ENCODE results near the gene CAPN12. TPM values are rescaled to one million over a fixed set of nuclear protein-coding genes. Genes with fewer than 3 reads are reported as not detected.
"Not testable (repeated sequence)": the region's sequence is repeated elsewhere in the genome, so short reads cannot be mapped to it uniquely, and the experiment has no call there.

Gene CAPN12
- total and polyA plus RNA-seq, 4 donors: 2.0 to 17.8 (median 6.0) TPM

DNA sequence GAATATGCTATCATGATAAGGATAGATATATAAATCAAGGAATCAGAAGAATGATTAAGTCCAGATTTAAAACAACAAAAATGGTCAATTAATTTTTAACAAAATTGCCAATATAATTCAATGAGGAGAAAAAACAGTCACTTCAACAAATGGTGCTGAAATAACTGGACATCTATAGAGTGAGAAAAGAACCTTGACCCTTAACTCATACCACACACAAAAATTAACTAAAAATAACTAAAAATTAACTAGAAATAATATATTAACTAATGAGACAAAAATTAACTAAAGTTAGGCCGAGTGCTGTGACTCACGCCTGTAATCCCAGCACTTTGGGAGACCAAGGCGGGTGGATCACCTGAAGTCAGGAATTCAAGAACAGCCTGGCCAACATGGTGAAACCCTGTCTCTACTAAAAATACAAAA lies 19.5 kb upstream of the CAPN12 start:
- Histone ChIP-seq H3K9ac (ENCODE audit: insufficient read depth in 1 of 2, low read length in 2 of 2) (no peak overlapping the region), H3K27me3 (ENCODE audit: control insufficient read depth in 3 of 3, insufficient read depth in 3 of 3, low read length in 2 of 3) (no peaks in the 10 kb centered on the region), H3K4me3 (no peak overlapping the region), H3K4me1 (ENCODE audit: control insufficient read depth in 5 of 5, insufficient read depth in 5 of 5, low read length in 5 of 5) (no peaks in the 10 kb centered on the region), H3K9me3 (ENCODE audit: control insufficient read depth in 4 of 4, insufficient read depth in 3 of 4, low read length in 3 of 4) (no peaks in the 10 kb centered on the region), H3K27ac (ENCODE audit: low read depth in 1 of 2, low read length in 1 of 2) (no peak overlapping the region), H3K36me3 (ENCODE audit: control insufficient read depth in 4 of 4, insufficient read depth in 4 of 4, low read length in 4 of 4) (no peaks in the 10 kb centered on the region)
- TF ChIP-seq, protein P1, sequence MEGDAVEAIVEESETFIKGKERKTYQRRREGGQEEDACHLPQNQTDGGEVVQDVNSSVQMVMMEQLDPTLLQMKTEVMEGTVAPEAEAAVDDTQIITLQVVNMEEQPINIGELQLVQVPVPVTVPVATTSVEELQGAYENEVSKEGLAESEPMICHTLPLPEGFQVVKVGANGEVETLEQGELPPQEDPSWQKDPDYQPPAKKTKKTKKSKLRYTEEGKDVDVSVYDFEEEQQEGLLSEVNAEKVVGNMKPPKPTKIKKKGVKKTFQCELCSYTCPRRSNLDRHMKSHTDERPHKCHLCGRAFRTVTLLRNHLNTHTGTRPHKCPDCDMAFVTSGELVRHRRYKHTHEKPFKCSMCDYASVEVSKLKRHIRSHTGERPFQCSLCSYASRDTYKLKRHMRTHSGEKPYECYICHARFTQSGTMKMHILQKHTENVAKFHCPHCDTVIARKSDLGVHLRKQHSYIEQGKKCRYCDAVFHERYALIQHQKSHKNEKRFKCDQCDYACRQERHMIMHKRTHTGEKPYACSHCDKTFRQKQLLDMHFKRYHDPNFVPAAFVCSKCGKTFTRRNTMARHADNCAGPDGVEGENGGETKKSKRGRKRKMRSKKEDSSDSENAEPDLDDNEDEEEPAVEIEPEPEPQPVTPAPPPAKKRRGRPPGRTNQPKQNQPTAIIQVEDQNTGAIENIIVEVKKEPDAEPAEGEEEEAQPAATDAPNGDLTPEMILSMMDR (IDR thresholded peaks at IDR 0.05; ENCODE audit: control extremely low read depth, extremely low read depth): no peak
- DNase-seq: no peak
- WGBS, 2 donors: 91 to 99% methylated on average over 3 of the region's 3 CpGs
- ATAC-seq (ENCODE audit: insufficient read depth, low FRiP score): no peak

DNA sequence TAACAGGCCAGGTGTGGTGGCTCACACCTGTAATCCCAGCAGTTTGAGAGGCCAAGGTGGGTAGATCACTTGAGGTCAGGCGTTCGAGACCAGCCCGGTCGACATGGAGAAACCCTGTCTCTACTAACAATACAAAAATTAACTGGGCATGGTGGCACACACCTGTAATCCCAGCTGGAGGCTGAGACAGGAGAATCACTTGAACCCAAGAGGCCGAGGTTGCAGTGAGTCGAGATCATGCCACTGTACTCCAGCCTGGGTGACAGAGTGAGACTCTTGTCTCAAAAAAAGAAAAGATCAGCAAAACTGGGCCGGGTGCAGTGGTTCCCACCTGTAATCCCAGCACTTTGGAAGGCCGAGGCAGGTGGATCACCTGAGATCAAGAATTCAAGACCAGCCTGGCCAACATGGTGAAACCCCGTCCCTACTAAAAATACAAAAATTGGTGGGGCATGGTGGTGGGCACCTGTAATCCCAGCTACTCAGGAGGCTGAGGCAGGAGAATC lies 17.7 kb upstream of the CAPN12 start:
- not testable (repeated sequence) for H3K4me1 ChIP-seq (ENCODE audit: control insufficient read depth in 5 of 5, insufficient read depth in 5 of 5, low read length in 5 of 5); H3K4me3 ChIP-seq; H3K27me3 ChIP-seq (ENCODE audit: control insufficient read depth in 3 of 3, insufficient read depth in 3 of 3, low read length in 2 of 3); DNase-seq; H3K36me3 ChIP-seq (ENCODE audit: control insufficient read depth in 4 of 4, insufficient read depth in 4 of 4, low read length in 4 of 4); H3K9ac ChIP-seq (ENCODE audit: insufficient read depth in 1 of 2, low read length in 2 of 2); H3K27ac ChIP-seq (ENCODE audit: low read depth in 1 of 2, low read length in 1 of 2); ATAC-seq (ENCODE audit: insufficient read depth, low FRiP score); H3K9me3 ChIP-seq (ENCODE audit: control insufficient read depth in 4 of 4, insufficient read depth in 3 of 4, low read length in 3 of 4)
- 96 to 97% methylated on average over 9 of the region's 9 CpGs for WGBS, 2 donors

DNA sequence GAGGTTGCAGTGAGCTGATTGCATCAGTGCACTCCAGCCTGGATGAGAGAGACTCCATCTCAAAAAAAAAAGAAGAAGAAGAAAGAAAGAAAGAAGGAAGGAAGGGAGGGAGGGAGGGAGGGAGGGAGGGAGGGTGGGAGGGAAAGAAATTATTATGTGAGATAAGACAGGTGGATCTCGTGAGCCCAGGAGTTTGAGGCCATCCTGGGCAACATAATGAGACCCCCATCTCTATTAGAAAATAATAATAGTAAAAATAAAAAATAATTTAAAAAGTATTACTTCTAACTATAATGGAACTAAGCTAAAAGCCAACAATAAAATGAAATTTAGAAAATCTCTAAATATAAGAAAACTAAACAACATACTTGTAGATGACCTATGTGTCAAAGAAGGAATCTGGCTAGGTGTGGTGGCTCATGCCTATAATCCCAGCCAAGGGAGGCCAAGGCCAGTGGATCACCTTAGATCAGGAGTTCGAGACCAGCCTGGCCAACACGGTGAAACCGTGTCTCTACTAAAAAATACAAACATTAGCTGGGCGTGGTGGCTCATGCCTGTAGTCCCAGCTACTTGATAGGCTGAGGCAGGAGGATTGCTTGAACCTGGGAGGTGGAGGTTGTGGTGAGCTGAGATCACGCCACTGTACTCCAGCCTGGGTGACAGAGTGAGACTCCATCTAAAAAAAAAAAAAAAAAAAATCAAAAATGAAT lies 16.7 kb upstream of the CAPN12 start:
- H3K4me1 ChIP-seq (ENCODE audit: control insufficient read depth in 5 of 5, insufficient read depth in 5 of 5, low read length in 5 of 5); H3K9me3 ChIP-seq (ENCODE audit: control insufficient read depth in 4 of 4, insufficient read depth in 3 of 4, low read length in 3 of 4); ATAC-seq (ENCODE audit: insufficient read depth, low FRiP score); H3K36me3 ChIP-seq (ENCODE audit: control insufficient read depth in 4 of 4, insufficient read depth in 4 of 4, low read length in 4 of 4); H3K27ac ChIP-seq (ENCODE audit: low read depth in 1 of 2, low read length in 1 of 2); H3K27me3 ChIP-seq (ENCODE audit: control insufficient read depth in 3 of 3, insufficient read depth in 3 of 3, low read length in 2 of 3); DNase-seq; H3K9ac ChIP-seq (ENCODE audit: insufficient read depth in 1 of 2, low read length in 2 of 2); H3K4me3 ChIP-seq: not testable (repeated sequence)
- WGBS, 2 donors: 64 to 84% methylated on average over 6 of the region's 6 CpGs

DNA sequence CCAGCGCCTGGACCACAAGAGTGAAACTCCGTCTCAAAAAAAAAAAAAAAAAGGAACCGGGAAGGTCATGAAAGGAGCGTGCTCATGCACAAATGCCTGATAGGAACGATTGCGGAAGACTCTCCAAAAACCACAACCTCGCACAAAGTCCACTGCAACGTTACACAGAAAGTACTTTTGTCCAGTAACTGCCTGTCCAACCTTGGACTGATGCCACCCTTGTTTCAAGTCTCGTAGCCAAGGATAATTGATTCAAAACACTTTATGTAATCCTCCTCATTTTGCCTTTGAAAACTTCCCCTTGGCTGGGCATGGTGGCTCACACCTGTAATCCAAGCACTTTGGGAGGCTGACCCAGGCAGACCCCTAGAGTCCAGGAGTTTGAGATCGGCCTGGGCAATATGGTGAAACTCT lies 15.3 kb upstream of the CAPN12 start:
- Histone ChIP-seq H3K27me3 (ENCODE audit: control insufficient read depth in 3 of 3, insufficient read depth in 3 of 3, low read length in 2 of 3) (no peaks in the 10 kb centered on the region), H3K4me1 (ENCODE audit: control insufficient read depth in 5 of 5, insufficient read depth in 5 of 5, low read length in 5 of 5) (no peaks in the 10 kb centered on the region), H3K36me3 (ENCODE audit: control insufficient read depth in 4 of 4, insufficient read depth in 4 of 4, low read length in 4 of 4) (no peaks in the 10 kb centered on the region), H3K9me3 (ENCODE audit: control insufficient read depth in 4 of 4, insufficient read depth in 3 of 4, low read length in 3 of 4) (no peaks in the 10 kb centered on the region), H3K9ac (ENCODE audit: insufficient read depth in 1 of 2, low read length in 2 of 2) (no peak overlapping the region), H3K4me3 (no peak overlapping the region), H3K27ac (ENCODE audit: low read depth in 1 of 2, low read length in 1 of 2) (no peak overlapping the region)
- WGBS, 2 donors: 28 to 45% methylated on average over 10 of the region's 10 CpGs
- TF ChIP-seq, protein P1 (IDR thresholded peaks at IDR 0.05; ENCODE audit: control extremely low read depth, extremely low read depth): no peak
- peak; percentile 58 for ATAC-seq (ENCODE audit: insufficient read depth, low FRiP score)
- DNase-seq: peak in 1 of 3 donors; percentile 12

DNA sequence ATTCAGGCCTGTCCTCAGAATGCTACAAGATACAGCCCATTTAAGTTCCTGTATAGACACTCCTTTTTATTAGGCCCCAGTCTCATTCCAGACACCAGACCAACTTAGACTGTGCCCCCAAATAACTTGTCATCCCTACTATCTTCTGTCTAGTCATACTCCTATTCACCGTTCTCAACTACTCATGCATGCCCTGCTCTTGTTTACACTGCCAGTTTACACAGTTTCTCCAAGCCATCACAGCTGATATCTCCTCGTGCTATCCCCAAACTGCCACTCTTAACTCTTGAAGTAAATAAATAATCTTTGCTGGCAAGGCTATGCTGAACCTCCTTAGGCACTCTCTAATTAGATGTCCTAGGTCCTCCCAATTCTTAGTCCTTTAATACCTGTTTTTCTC lies 9.9 kb upstream of the CAPN12 start:
- ATAC-seq (ENCODE audit: insufficient read depth, low FRiP score); H3K4me1 ChIP-seq (ENCODE audit: control insufficient read depth in 5 of 5, insufficient read depth in 5 of 5, low read length in 5 of 5); H3K4me3 ChIP-seq; H3K9ac ChIP-seq (ENCODE audit: insufficient read depth in 1 of 2, low read length in 2 of 2); H3K27me3 ChIP-seq (ENCODE audit: control insufficient read depth in 3 of 3, insufficient read depth in 3 of 3, low read length in 2 of 3); DNase-seq; H3K27ac ChIP-seq (ENCODE audit: low read depth in 1 of 2, low read length in 1 of 2); H3K36me3 ChIP-seq (ENCODE audit: control insufficient read depth in 4 of 4, insufficient read depth in 4 of 4, low read length in 4 of 4); H3K9me3 ChIP-seq (ENCODE audit: control insufficient read depth in 4 of 4, insufficient read depth in 3 of 4, low read length in 3 of 4): not testable (repeated sequence)
- WGBS, 2 donors: 83 to 100% methylated on average over 1 to 2 of the region's 2 CpGs

DNA sequence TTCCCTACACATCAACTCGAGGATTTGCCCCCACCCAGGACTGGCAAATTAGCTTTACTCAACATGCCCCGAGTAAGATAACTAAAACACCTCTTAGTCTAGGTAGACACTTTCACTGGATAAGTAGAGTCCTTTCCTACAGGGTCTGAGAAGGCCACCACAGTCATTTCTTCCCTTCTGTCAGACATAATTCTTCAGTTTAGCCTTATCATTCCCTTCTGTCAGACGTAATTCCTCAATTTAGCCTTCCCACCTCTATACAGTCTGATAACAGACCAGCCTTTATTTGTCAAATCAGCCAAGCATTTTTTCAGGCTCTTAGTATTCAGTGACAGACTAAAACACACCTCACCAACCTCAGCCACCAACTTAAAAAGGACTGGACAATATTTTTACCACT lies 9.5 kb upstream of the CAPN12 start:
- H3K27me3 ChIP-seq (ENCODE audit: control insufficient read depth in 3 of 3, insufficient read depth in 3 of 3, low read length in 2 of 3); H3K9ac ChIP-seq (ENCODE audit: insufficient read depth in 1 of 2, low read length in 2 of 2); H3K4me3 ChIP-seq; ATAC-seq (ENCODE audit: insufficient read depth, low FRiP score); H3K9me3 ChIP-seq (ENCODE audit: control insufficient read depth in 4 of 4, insufficient read depth in 3 of 4, low read length in 3 of 4); H3K4me1 ChIP-seq (ENCODE audit: control insufficient read depth in 5 of 5, insufficient read depth in 5 of 5, low read length in 5 of 5); H3K36me3 ChIP-seq (ENCODE audit: control insufficient read depth in 4 of 4, insufficient read depth in 4 of 4, low read length in 4 of 4); DNase-seq; H3K27ac ChIP-seq (ENCODE audit: low read depth in 1 of 2, low read length in 1 of 2): not testable (repeated sequence)
- WGBS, 2 donors: 81 to 86% methylated on average over 3 of the region's 3 CpGs

All from lung (tissue), 12 donors.